Fibroblast of lung (primary cell): ENCODE results near the gene NOG.

Source experiments
- EZH2 ChIP-seq: IDR thresholded peaks from 2 replicates; pipeline ENCODE4 v1.5.1; 2012; ENCODE audit warnings: low read length, control low read depth, mild to moderate bottlenecking; ENCODE audit errors: missing control alignments
- TF ChIP-seq, protein P1 (sequence below), 2 donors: IDR thresholded peaks in 1 of 2; conservative IDR thresholded peaks in 1 of 2; 1 replicate in 1 of 2; 2 replicates in 1 of 2; pipeline ENCODE4 v1.5.1; 2011 to 2012; ENCODE audit warnings: low read length in 2 of 2, control low read depth in 1 of 2, inconsistent platforms in 1 of 2, low read depth in 1 of 2, mild to moderate bottlenecking in 1 of 2

DNA sequence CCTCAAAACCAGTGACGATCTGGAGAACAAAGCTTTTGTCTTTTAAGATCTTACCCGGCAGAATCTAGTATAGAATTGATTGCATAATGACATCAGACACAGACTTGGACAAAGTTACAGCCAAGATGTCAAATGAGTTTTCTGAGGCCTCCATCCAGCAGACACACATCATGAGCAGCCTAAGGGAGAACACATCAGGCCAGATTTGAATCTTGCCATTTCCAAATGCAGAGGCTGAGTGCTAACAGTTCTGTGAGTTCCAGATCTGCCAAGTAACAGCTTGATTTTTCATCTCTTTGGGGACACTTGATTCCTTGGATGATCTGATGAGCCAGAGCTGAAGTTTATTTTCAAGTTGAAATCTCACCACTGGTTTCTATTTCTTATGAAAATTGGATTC is 21.0 kb downstream of the NOG start:
- TF ChIP-seq, protein P1, sequence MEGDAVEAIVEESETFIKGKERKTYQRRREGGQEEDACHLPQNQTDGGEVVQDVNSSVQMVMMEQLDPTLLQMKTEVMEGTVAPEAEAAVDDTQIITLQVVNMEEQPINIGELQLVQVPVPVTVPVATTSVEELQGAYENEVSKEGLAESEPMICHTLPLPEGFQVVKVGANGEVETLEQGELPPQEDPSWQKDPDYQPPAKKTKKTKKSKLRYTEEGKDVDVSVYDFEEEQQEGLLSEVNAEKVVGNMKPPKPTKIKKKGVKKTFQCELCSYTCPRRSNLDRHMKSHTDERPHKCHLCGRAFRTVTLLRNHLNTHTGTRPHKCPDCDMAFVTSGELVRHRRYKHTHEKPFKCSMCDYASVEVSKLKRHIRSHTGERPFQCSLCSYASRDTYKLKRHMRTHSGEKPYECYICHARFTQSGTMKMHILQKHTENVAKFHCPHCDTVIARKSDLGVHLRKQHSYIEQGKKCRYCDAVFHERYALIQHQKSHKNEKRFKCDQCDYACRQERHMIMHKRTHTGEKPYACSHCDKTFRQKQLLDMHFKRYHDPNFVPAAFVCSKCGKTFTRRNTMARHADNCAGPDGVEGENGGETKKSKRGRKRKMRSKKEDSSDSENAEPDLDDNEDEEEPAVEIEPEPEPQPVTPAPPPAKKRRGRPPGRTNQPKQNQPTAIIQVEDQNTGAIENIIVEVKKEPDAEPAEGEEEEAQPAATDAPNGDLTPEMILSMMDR (conservative IDR thresholded peaks at IDR 0.05 in 1 of 2, IDR thresholded peaks at IDR 0.05 in 1 of 2; ENCODE audit: low read depth in 1 of 2, low read length in 2 of 2): no peak
- TF ChIP-seq EZH2: no peak
